Tibial nerve (tissue), 4 donors: Measurements from ENCODE around the gene MECR.

Experiments used
- EP300 ChIP-seq, 2 donors: sonication (generic); formaldehyde crosslinking; IDR thresholded peaks; one replicate each; pipeline ENCODE4 v1.6.1; 2017; ENCODE audit warnings: antibody characterized with exemption in 2 of 2, mild to moderate bottlenecking in 1 of 2
- TF ChIP-seq, protein P1 (sequence below), 5 experiments: fragments of 200-600 bp in 3 of 5; fragments of 450-650 bp in 2 of 5; sonication (generic) in 3 of 5; IDR thresholded peaks; one replicate each; pipeline ENCODE4 v1.5.1; 2016 to 2019; ENCODE audit warnings: antibody characterized with exemption in 5 of 5, mild to moderate bottlenecking in 3 of 5, moderate library complexity in 2 of 5

DNA sequence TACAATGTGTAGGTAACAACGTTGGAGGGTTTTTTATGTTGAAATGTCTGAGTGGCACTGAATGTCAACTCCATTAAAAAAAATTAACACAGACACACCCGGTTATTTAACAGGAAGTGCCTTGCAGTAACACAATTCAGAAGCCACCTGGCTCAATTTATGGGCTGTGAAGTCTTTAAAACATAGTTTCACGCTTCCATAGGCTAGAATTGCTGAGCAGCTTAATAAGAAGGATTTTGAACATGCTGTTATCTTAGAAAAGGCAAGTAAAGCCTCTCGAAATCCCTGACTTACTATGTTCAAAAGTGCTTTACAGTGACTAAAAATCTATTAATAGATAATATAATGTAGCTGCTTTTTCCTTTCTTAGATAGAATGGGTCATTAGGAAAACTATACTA is 68.7 kb downstream of the MECR start:
- TF ChIP-seq, protein P1, sequence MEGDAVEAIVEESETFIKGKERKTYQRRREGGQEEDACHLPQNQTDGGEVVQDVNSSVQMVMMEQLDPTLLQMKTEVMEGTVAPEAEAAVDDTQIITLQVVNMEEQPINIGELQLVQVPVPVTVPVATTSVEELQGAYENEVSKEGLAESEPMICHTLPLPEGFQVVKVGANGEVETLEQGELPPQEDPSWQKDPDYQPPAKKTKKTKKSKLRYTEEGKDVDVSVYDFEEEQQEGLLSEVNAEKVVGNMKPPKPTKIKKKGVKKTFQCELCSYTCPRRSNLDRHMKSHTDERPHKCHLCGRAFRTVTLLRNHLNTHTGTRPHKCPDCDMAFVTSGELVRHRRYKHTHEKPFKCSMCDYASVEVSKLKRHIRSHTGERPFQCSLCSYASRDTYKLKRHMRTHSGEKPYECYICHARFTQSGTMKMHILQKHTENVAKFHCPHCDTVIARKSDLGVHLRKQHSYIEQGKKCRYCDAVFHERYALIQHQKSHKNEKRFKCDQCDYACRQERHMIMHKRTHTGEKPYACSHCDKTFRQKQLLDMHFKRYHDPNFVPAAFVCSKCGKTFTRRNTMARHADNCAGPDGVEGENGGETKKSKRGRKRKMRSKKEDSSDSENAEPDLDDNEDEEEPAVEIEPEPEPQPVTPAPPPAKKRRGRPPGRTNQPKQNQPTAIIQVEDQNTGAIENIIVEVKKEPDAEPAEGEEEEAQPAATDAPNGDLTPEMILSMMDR (IDR thresholded peaks at IDR 0.05): no peak
- no peak for TF ChIP-seq EP300 (IDR thresholded peaks at IDR 0.05)
